K562 (cell line): ENCODE results near the gene CAPZA1. TPM values are rescaled to one million over a fixed set of nuclear protein-coding genes. Genes with fewer than 3 reads are reported as not detected.

Source experiments
- ARHGAP35 ChIP-seq: fragments of 450-650 bp; IDR thresholded peaks from 2 replicates; pipeline ENCODE4 v1.6.1; 2018; ENCODE audit not compliant: partially characterized antibody
- ARID1B ChIP-seq: fragments of 450-650 bp; IDR thresholded peaks from 2 replicates; pipeline ENCODE4 v1.6.1; 2016; ENCODE audit warnings: antibody characterized with exemption, mild to moderate bottlenecking, inconsistent platforms
- CEBPB ChIP-seq: fragments of 450-650 bp; IDR thresholded peaks from 2 replicates; pipeline ENCODE4 v1.6.1; 2016; ENCODE audit warnings: missing genetic modification characterization, missing compliant biosample characterization
- ESRRB ChIP-seq: fragments of 250-450 bp; sonication (Bioruptor Pico); IDR thresholded peaks from 2 replicates; pipeline ENCODE4 v1.5.0; 2020; ENCODE audit warnings: mild to moderate bottlenecking, moderate library complexity, borderline replicate concordance
- FIP1L1 ChIP-seq: fragments of 200-400 bp; formaldehyde crosslinking; IDR thresholded peaks from 2 replicates; pipeline ENCODE4 v1.6.1; 2018; ENCODE audit warnings: mild to moderate bottlenecking, low read depth, low read length; ENCODE audit not compliant: poor library complexity, severe bottlenecking
- FOS ChIP-seq: IDR thresholded peaks from 3 replicates; pipeline ENCODE4 v1.6.1; 2011; ENCODE audit not compliant: insufficient read length; ENCODE audit errors: extremely low read depth
- HDAC6 ChIP-seq: IDR thresholded peaks from 2 replicates; pipeline ENCODE4 v1.6.1; 2012; ENCODE audit warnings: low read depth, mild to moderate bottlenecking, control low read depth, inconsistent platforms, low read length, moderate library complexity
- JUN ChIP-seq, 2 experiments: sonication (generic) in 1 of 2; formaldehyde crosslinking in 1 of 2; IDR thresholded peaks; 2 replicates each; pipeline versions ENCODE4 v1.6.1 to v1.8.0; 2012 to 2022; ENCODE audit warnings: borderline replicate concordance in 2 of 2, mild to moderate bottlenecking in 2 of 2, improper control_type of control experiment in 1 of 2, low read depth in 1 of 2, low read length in 1 of 2, missing genetic modification reagents in 1 of 2
- KLF1 ChIP-seq: fragments of 450-650 bp; IDR thresholded peaks from 2 replicates; pipeline ENCODE4 v1.6.1; 2016; ENCODE audit warnings: missing genetic modification characterization, missing compliant biosample characterization
- MAFF ChIP-seq: IDR thresholded peaks from 2 replicates; pipeline ENCODE4 v1.6.1; 2012; ENCODE audit warnings: low read length, improper control_type of control experiment
- MCM3 ChIP-seq: fragments of 450-650 bp; IDR thresholded peaks from 2 replicates; pipeline ENCODE4 v1.6.1; 2016
- PTBP1 ChIP-seq: fragments of 200-400 bp; formaldehyde crosslinking; IDR thresholded peaks from 2 replicates; pipeline ENCODE4 v1.6.1; 2017; ENCODE audit warnings: low read depth, low read length
- RBM14 ChIP-seq: fragments of 200-400 bp; formaldehyde crosslinking; IDR thresholded peaks from 2 replicates; pipeline ENCODE4 v1.6.1; 2018; ENCODE audit warnings: low read depth, mild to moderate bottlenecking, low read length, moderate library complexity, borderline replicate concordance; ENCODE audit not compliant: insufficient read depth
- RFX1 ChIP-seq: fragments of 450-650 bp; IDR thresholded peaks from 2 replicates; pipeline ENCODE4 v1.6.1; 2016; ENCODE audit warnings: mild to moderate bottlenecking, moderate library complexity
- SIX5 ChIP-seq, 2 experiments: IDR thresholded peaks; 2 replicates each; pipeline ENCODE4 v1.6.1; 2011; ENCODE audit warnings: low read length in 2 of 2, borderline replicate concordance in 1 of 2, low read depth in 1 of 2, mild to moderate bottlenecking in 1 of 2, moderate library complexity in 1 of 2; ENCODE audit not compliant: insufficient read depth in 1 of 2
- SMARCC2 ChIP-seq: fragments of 450-650 bp; IDR thresholded peaks from 2 replicates; pipeline ENCODE4 v1.6.1; 2017; ENCODE audit warnings: antibody characterized with exemption, moderate library complexity, mild to moderate bottlenecking, low read depth
- SREBF2 ChIP-seq: sonication (generic); formaldehyde crosslinking; IDR thresholded peaks from 2 replicates; pipeline ENCODE4 v1.4.0; 2020; ENCODE audit warnings: mild to moderate bottlenecking, missing genetic modification reagents
- XRCC4 ChIP-seq: IDR thresholded peaks from one replicate; pipeline ENCODE4 v1.6.1; 2011; ENCODE audit not compliant: insufficient read depth, insufficient read length; ENCODE audit errors: extremely low read depth
- ZBTB8A ChIP-seq: fragments of 450-650 bp; IDR thresholded peaks from 2 replicates; pipeline ENCODE4 v1.6.1; 2018; ENCODE audit warnings: mild to moderate bottlenecking, moderate library complexity; ENCODE audit not compliant: partially characterized antibody
- ZNF146 ChIP-seq: IDR thresholded peaks from one replicate; pipeline ENCODE4 v1.6.1; 2018; ENCODE audit warnings: missing compliant biosample characterization; ENCODE audit not compliant: unreplicated experiment
- ZNF212 ChIP-seq: fragments of 450-650 bp; formaldehyde crosslinking; IDR thresholded peaks from 2 replicates; pipeline ENCODE4 v1.4.0; 2020; ENCODE audit warnings: mild to moderate bottlenecking
- ZNF408 ChIP-seq: fragments of 250-450 bp; sonication (Bioruptor Pico); IDR thresholded peaks from 2 replicates; pipeline ENCODE4 v1.4.0; 2020; ENCODE audit warnings: low read depth, mild to moderate bottlenecking, moderate library complexity
- ZNF764 ChIP-seq: fragments of 250-450 bp; sonication (Bioruptor Pico); IDR thresholded peaks from 2 replicates; pipeline ENCODE4 v1.4.0; 2020; ENCODE audit warnings: low read depth, mild to moderate bottlenecking, moderate library complexity
- polyA plus RNA-seq, 8 experiments: library from polyadenylated mRNA; depleted of rRNA in 4 of 8; stranded (reverse) in 5 of 8; unstranded in 3 of 8; fragments of >200 nt; fragmentation: Nextera tagmentation in 2 of 8; fragmentation: Illumina TruSeq in 1 of 8; extraction: Ambion mirVana in 2 of 8; extraction: Trizol in 1 of 8; gene quantifications; 2 replicates each; pipeline versions ENCODE4 v1.2.1 to v1.2.3, GENCODE V29; 2011 to 2014; ENCODE audit warnings: inconsistent platforms in 1 of 8, missing spikeins in 1 of 8
- total RNA-seq, 7 experiments: library from RNA; depleted of rRNA in 6 of 7; stranded (reverse); fragments of >200 nt in 6 of 7; fragmentation: Illumina TruSeq in 2 of 7; extraction: Trizol in 2 of 7; gene quantifications; 2 replicates each; pipeline versions ENCODE4 v1.2.1 to v1.2.3, GENCODE V29; 2011 to 2021; ENCODE audit warnings: low replicate concordance in 1 of 7
- TF ChIP-seq, protein P1 (sequence below): fragments of 250-450 bp; sonication (Bioruptor Pico); IDR thresholded peaks from 2 replicates; pipeline ENCODE4 v1.8.0; 2022; ENCODE audit warnings: moderate library complexity, mild to moderate bottlenecking, inconsistent platforms
- TF ChIP-seq, protein P2 (sequence below), 2 experiments: fragments of 450-650 bp in 1 of 2; IDR thresholded peaks; 2 replicates each; pipeline ENCODE4 v1.6.1; 2011 to 2017; ENCODE audit warnings: low read depth in 2 of 2, antibody characterized with exemption in 1 of 2, borderline replicate concordance in 1 of 2, low read length in 1 of 2, mild to moderate bottlenecking in 1 of 2, mixed read lengths in 1 of 2; ENCODE audit not compliant: control insufficient read depth in 1 of 2

CAPZA1 gene
- total and polyA plus RNA-seq, 9 of the 15 experiments (the other 6 are each of a cell fraction or from before 2014, with no cell fraction given): 237 to 1,020 (median 306) TPM

DNA sequence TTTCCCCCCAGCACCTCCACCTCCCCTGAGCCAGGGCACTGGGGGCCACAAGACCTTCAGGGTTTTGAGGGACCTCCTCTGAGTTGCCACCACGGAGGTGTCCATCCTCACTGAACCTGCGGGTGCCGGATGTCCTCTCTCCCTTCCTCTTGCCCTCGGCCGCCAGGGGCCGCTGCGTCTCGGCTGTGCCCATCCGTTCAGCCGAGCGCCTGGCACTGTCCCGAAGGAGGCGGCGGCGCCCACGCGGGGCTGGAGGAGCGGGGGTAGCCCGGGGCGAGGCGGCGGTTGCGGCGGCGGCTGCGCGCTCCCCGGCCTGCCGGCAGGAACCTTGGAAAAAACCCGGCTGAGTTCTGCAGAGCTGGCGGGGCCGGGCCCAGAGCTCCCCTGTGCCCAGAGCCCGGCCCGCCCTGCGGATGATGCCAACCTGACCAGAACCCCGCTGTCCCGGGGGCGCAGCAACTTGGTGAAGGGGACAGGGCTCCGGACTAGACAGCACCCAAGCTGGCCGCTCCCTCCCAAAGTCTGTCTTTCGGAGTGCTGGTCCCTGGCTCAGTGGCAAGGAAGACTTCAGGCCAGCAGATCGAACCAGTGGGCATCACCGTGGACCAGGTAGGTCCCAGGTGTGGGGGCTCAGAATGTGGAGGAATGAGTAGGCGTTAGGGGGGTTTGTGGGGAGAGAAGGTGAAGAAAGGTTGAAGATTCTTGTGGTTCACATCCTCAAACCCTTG, 99.2 kb downstream of the CAPZA1 start (continued):
- TF ChIP-seq SIX5 (IDR thresholded peaks at IDR 0.05; ENCODE audit: borderline replicate concordance in 1 of 2, insufficient read depth in 1 of 2, low read depth in 1 of 2, low read length in 2 of 2) (no peak), ARHGAP35 (no peak), PTBP1 (no peak), SREBF2 (no peak), CEBPB (no peak), JUN (IDR thresholded peaks at IDR 0.05; ENCODE audit: borderline replicate concordance, low read depth, low read length) (no peak), JUN (CRISPR knock-in tag; IDR thresholded peaks at IDR 0.05; ENCODE audit: borderline replicate concordance) (no peak), ZNF408 (no peak), MAFF (no peak), KLF1 (no peak), RFX1 (no peak), HDAC6 (no peak), ESRRB (CRISPR knock-in tag) (no peak), ZNF146 (CRISPR knock-in tag) (no peak), ZNF764 (CRISPR knock-in tag) (no peak), FIP1L1 (peak; percentile 29), MCM3 (no peak), FOS (no peak), ZNF212 (CRISPR knock-in tag) (no peak), SMARCC2 (no peak), XRCC4 (no peak), ARID1B (no peak), ZBTB8A (no peak), RBM14 (no peak)
- TF ChIP-seq, protein P1, sequence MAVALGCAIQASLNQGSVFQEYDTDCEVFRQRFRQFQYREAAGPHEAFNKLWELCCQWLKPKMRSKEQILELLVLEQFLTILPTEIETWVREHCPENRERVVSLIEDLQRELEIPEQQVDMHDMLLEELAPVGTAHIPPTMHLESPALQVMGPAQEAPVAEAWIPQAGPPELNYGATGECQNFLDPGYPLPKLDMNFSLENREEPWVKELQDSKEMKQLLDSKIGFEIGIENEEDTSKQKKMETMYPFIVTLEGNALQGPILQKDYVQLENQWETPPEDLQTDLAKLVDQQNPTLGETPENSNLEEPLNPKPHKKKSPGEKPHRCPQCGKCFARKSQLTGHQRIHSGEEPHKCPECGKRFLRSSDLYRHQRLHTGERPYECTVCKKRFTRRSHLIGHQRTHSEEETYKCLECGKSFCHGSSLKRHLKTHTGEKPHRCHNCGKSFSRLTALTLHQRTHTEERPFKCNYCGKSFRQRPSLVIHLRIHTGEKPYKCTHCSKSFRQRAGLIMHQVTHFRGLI (CRISPR knock-in tag): no peak
- TF ChIP-seq, protein P2, sequence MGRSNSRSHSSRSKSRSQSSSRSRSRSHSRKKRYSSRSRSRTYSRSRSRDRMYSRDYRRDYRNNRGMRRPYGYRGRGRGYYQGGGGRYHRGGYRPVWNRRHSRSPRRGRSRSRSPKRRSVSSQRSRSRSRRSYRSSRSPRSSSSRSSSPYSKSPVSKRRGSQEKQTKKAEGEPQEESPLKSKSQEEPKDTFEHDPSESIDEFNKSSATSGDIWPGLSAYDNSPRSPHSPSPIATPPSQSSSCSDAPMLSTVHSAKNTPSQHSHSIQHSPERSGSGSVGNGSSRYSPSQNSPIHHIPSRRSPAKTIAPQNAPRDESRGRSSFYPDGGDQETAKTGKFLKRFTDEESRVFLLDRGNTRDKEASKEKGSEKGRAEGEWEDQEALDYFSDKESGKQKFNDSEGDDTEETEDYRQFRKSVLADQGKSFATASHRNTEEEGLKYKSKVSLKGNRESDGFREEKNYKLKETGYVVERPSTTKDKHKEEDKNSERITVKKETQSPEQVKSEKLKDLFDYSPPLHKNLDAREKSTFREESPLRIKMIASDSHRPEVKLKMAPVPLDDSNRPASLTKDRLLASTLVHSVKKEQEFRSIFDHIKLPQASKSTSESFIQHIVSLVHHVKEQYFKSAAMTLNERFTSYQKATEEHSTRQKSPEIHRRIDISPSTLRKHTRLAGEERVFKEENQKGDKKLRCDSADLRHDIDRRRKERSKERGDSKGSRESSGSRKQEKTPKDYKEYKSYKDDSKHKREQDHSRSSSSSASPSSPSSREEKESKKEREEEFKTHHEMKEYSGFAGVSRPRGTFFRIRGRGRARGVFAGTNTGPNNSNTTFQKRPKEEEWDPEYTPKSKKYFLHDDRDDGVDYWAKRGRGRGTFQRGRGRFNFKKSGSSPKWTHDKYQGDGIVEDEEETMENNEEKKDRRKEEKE (IDR thresholded peaks at IDR 0.05; ENCODE audit: borderline replicate concordance in 1 of 2, control insufficient read depth in 1 of 2, low read depth in 2 of 2, low read length in 1 of 2): no peak
